Measurements from ENCODE around the gene POMT1. TPM values are rescaled to one million over a fixed set of nuclear protein-coding genes. Genes with fewer than 3 reads are reported as not detected.

POMT1 gene
- total RNA-seq, 1 experiment from 2014 or later: 34.6 TPM

DNA sequence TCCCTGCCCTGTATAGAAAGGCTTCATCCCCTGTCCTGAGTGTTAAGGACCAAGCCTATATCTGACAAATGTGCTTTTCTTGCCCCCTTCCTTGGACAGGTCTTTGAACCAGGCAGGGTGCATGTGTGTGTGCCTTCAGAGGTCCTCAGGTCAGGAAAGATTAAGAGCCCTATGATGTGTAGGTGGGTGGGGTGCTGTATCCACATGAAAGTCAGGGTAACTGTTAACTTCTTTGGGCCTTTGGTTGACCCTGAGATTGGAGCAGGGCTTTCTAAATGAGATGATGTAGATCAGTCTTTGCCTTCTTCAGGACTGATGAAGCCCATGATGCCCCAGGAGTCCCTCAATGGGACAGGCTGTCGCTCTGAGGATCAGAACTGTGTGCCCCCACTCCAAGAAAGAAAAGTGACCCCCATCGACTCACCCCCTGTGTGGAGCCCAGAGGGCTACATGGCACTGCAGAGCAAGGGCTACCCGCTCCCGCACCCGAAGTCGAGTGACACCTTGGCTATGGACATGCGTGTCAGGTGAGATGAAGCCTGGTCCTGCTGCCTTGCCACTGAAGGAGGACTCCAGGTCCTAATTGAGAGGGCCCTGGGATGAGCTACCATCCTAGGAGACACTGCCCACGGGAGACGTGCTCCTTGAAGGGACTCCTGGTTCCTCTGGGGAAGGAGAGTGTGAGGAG, 29.4 kb upstream of the POMT1 start:
- Histone ChIP-seq H3K4me3 (no peak overlapping the region), H3K27me3 (replicated peaks) (no peaks in the 10 kb centered on the region), H3K4me1 (replicated peaks) (no peaks in the 10 kb centered on the region), H3K36me3 (peaks cover 100% of the 10 kb centered on the region), H3K9me3 (replicated peaks) (no peaks in the 10 kb centered on the region), H3K27ac (no peak overlapping the region)
- no peak for DNase-seq (ENCODE audit: low read depth in 1 of 2, low spot score in 2 of 2)

DNA sequence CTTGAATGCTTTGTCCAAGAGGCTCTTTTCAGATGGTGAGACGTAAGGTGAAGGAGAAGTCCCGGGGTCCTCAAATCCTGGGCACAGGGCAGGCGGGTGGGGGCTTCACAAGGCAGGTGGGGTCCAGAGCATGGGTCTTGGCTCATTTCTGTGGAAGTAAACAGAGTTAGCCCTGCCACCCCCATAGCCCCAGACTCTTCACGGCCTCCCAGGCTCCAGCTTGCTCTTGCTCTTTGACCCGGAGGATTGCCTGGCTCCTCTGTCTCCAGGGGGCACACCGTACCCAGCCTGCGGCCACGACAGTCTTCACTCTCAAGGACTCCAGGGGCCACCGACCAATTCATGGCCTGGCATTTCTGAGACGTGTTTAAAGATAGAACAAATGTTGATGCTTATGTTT, 28.8 kb upstream of the POMT1 start:
- DNase-seq (ENCODE audit: low read depth in 1 of 2, low spot score in 2 of 2): no peak
- Histone ChIP-seq H3K9me3 (replicated peaks) (no peaks in the 10 kb centered on the region), H3K4me1 (replicated peaks) (no peaks in the 10 kb centered on the region), H3K4me3 (no peak overlapping the region), H3K36me3 (peaks cover 99% of the 10 kb centered on the region), H3K27me3 (replicated peaks) (no peaks in the 10 kb centered on the region), H3K27ac (no peak overlapping the region)

DNA sequence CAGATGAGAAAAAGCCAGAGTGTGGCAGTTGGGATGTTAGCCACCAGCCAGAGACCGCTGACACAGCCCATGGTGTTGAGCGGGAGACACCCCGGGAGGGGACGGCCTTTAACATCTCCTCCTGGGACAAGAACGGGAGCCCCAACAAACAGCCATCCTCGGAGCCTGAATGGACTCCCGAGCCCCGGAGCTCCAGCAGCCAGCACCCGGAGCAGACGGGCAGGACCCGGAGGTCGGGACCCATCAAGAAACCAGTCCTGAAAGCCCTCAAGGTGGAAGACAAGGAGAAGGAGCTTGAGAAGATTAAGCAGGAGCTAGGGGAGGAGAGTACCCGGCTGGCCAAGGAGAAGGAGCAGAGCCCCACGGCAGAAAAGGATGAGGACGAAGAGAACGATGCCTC, 28.0 kb upstream of the POMT1 start:
- no peak overlapping the region for H3K4me3 ChIP-seq
- H3K36me3 ChIP-seq: peaks cover 99% of the 10 kb centered on the region
- H3K27me3 ChIP-seq (replicated peaks): no peaks in the 10 kb centered on the region
- no peak overlapping the region for H3K27ac ChIP-seq
- no peak for DNase-seq (ENCODE audit: low read depth in 1 of 2, low spot score in 2 of 2)
- no peaks in the 10 kb centered on the region for H3K9me3 ChIP-seq (replicated peaks)
- no peaks in the 10 kb centered on the region for H3K4me1 ChIP-seq (replicated peaks)

DNA sequence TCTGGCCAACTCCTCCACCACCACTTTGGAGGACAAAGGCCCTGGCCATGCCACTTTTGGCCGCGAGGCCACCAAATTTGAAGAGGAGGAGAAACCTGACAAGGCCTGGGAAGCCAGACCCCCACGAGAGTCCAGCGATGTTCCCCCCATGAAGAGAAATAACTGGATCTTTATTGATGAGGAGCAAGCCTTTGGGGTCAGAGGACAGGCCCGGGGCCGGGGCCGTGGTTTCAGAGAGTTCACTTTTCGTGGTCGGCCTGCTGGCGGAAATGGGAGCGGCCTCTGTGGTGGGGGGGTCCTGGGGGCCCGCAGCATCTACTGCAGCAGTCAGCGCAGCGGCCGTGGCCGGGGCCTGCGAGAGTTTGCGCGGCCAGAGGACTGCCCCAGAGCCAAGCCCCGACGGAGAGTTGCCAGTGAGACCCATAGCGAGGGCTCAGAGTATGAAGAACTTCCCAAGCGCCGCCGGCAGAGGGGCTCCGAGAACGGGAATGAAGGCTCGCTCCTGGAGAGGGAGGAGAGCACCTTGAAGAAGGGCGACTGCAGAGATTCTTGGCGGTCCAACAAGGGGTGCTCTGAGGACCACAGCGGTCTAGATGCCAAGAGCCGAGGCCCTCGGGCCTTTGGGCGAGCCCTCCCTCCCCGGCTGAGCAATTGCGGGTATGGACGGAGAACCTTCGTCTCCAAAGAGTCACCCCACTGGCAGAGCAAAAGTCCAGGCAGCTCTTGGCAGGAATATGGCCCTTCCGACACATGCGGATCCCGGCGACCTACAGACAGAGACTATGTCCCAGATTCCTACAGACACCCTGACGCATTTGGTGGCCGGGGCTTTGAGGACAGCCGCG, 27.4 kb upstream of the POMT1 start:
- Histone ChIP-seq H3K27me3 (replicated peaks) (no peaks in the 10 kb centered on the region), H3K9me3 (replicated peaks) (no peaks in the 10 kb centered on the region), H3K4me1 (replicated peaks) (no peaks in the 10 kb centered on the region), H3K27ac (no peak overlapping the region), H3K36me3 (peaks cover 99% of the 10 kb centered on the region), H3K4me3 (no peak overlapping the region)
- no peak for DNase-seq (ENCODE audit: low read depth in 1 of 2, low spot score in 2 of 2)

DNA sequence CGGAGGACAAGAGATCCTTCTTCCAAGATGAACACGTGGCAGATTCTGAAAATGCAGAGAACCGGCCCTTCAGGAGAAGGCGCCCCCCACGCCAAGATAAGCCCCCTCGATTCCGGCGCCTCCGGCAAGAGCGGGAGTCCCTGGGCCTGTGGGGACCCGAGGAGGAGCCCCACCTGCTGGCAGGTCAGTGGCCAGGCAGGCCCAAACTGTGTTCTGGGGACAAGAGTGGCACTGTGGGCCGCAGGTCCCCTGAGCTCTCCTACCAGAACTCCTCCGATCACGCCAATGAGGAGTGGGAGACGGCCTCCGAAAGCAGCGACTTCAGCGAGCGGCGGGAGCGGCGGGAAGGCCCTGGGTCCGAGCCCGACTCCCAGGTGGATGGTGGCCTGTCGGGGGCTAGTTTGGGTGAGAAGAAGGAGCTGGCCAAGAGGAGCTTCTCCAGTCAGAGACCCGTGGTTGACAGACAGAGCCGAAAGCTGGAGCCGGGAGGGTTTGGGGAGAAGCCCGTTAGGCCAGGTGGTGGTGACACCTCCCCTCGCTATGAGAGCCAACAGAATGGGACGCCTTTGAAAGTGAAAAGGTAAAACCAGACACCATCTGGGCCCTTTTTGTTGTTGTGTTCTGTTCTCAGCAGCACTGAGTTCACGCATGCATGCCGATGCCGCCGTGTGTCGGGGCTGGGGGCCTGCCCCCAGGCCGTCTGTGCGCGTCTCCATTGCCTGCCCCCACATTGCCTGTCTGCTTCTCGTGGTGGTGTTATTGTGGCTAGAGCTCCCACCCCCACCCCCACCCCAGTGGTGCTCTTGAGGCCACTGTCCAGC, 26.6 kb upstream of the POMT1 start:
- Histone ChIP-seq H3K4me1 (replicated peaks) (no peaks in the 10 kb centered on the region), H3K9me3 (replicated peaks) (no peaks in the 10 kb centered on the region), H3K27me3 (replicated peaks) (no peaks in the 10 kb centered on the region), H3K27ac (no peak overlapping the region), H3K4me3 (no peak overlapping the region), H3K36me3 (peaks cover 96% of the 10 kb centered on the region)
- no peak for DNase-seq (ENCODE audit: low read depth in 1 of 2, low spot score in 2 of 2)

DNA sequence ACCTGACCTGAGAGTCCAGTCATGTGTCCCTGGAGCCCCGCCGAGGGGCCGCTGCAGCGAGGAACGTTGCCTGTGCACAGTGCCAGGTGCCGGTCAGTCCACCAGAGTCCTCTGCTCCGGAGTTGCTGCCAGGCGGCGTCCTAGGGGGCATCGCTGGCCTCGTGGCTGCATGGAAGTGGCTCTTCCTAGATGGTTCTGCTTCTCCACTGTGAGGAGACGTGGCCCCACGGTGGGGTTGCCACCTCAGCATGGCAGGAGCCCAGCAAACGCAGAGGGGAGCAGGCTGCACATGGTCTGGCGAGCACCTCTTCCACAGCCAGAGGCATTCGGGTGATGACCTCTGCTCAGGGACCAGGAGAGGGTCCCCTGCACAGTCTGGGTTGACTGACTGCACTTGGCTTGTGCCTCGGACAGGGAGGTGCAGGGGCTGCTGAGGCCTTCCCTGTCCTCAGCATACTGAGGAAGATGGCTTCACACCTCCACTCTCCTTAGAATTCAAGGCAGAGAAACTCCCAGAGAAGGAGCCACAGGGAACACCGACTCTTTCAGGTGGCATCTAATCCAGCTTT, 25.9 kb upstream of the POMT1 start:
- no peaks in the 10 kb centered on the region for H3K27me3 ChIP-seq (replicated peaks)
- no peak overlapping the region for H3K4me3 ChIP-seq
- no peak overlapping the region for H3K27ac ChIP-seq
- DNase-seq (ENCODE audit: low read depth in 1 of 2, low spot score in 2 of 2): no peak
- H3K4me1 ChIP-seq (replicated peaks): no peaks in the 10 kb centered on the region
- H3K36me3 ChIP-seq: peaks cover 95% of the 10 kb centered on the region
- no peaks in the 10 kb centered on the region for H3K9me3 ChIP-seq (replicated peaks)

DNA sequence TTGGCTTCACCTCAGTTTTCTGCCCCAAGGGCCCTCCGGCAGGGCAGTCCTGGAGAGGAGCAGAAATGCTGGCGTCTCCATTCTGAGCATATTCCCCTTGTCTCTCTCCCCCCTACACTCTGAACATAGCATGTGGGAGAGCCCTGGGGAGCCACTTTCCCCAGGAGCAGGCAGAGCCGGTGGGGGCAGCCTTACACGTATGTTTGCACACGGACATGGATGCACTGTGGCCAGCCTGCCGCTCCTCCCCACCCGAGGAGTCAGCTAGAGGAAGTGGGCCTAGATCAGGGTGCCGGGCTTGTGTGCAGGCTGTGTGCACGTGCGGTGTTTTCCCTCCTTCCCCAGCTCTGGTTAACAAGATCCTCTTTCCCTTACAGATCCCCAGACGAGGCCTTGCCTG, 25.4 kb upstream of the POMT1 start:
- DNase-seq (ENCODE audit: low read depth in 1 of 2, low spot score in 2 of 2): no peak
- H3K27me3 ChIP-seq (replicated peaks): no peaks in the 10 kb centered on the region
- H3K9me3 ChIP-seq (replicated peaks): no peaks in the 10 kb centered on the region
- no peak overlapping the region for H3K4me3 ChIP-seq
- peaks cover 95% of the 10 kb centered on the region for H3K36me3 ChIP-seq
- no peak overlapping the region for H3K27ac ChIP-seq
- no peaks in the 10 kb centered on the region for H3K4me1 ChIP-seq (replicated peaks)

DNA sequence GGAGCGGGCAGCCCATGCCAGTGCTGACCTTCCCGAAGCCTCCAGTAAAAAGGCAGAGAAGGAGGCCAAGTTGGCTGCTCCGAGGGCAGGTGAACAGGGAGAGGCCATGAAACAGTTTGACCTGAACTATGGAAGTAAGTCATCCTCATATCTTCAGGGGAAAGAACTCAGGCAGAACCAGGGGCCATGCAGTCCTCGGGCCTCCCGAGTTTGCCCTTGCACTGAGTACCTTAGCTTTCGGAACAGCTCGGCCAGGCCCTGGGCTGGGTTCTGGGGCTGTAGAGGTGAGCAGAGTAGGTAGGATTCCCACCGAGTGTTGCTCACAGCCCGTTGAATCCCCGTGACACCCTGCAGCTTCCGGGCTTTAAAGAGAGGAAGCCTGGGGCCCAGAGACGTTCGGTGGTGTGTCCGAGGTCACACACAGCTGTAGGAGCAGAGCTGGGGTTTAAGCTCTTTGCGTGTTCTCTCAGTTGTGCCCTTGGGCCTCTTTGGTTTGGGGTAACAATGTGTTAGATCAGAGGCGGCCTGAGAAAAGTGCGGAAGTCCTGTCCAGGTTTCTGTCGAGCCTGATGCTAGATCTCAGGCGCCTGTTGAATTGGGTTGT, 24.8 kb upstream of the POMT1 start:
- Histone ChIP-seq H3K27me3 (replicated peaks) (no peaks in the 10 kb centered on the region), H3K9me3 (replicated peaks) (no peaks in the 10 kb centered on the region), H3K27ac (no peak overlapping the region), H3K4me1 (replicated peaks) (no peaks in the 10 kb centered on the region), H3K4me3 (no peak overlapping the region), H3K36me3 (peaks cover 95% of the 10 kb centered on the region)
- no peak for DNase-seq (ENCODE audit: low read depth in 1 of 2, low spot score in 2 of 2)

DNA sequence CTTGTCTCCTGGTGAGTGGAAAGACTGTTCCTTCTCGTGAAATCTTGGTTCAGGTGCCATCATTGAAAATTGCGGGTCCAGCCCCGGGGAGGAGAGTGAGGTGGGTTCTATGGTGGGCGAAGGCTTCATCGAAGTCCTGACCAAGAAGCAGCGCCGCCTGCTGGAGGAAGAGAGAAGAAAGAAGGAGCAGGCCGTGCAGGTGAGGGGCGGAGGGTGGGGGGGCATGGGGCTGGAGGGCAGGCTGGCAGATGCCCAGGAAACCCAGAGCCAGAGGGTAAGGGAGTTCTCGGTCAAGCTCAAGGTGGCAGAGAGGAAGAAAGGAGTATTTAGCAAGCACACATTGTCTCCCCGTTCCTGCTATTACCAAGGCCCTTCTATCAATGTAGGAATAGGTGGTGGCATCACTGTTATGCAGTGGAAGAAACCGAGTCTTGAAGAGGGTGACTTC, 24.3 kb upstream of the POMT1 start:
- Histone ChIP-seq H3K27ac (no peak overlapping the region), H3K9me3 (replicated peaks) (no peaks in the 10 kb centered on the region), H3K4me1 (replicated peaks) (no peaks in the 10 kb centered on the region), H3K4me3 (no peak overlapping the region), H3K27me3 (replicated peaks) (no peaks in the 10 kb centered on the region), H3K36me3 (peaks cover 95% of the 10 kb centered on the region)
- DNase-seq (ENCODE audit: low read depth in 1 of 2, low spot score in 2 of 2): no peak

DNA sequence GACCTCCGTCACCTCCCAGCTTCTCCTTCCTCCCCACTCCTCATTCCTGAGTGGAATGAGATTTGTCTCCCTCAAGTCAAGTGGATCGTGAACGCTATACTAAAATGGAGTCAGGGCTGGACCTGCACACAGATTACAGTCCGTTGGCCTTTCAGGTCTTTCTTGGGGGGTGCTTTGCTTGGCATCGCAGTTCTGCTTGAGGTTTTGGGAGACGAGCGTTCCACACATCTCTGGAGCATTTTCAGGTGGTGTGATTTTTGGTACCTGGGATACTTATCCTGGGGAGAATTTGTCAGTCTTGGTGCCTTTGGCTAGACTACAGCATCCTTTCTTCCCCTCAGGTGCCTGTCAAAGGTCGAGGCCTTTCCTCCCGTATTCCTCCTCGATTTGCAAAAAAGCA, 23.8 kb upstream of the POMT1 start:
- Histone ChIP-seq H3K4me1 (replicated peaks) (no peaks in the 10 kb centered on the region), H3K9me3 (replicated peaks) (no peaks in the 10 kb centered on the region), H3K36me3 (peaks cover 95% of the 10 kb centered on the region), H3K27me3 (replicated peaks) (no peaks in the 10 kb centered on the region), H3K27ac (no peak overlapping the region), H3K4me3 (no peak overlapping the region)
- DNase-seq (ENCODE audit: low read depth in 1 of 2, low spot score in 2 of 2): no peak

DNA sequence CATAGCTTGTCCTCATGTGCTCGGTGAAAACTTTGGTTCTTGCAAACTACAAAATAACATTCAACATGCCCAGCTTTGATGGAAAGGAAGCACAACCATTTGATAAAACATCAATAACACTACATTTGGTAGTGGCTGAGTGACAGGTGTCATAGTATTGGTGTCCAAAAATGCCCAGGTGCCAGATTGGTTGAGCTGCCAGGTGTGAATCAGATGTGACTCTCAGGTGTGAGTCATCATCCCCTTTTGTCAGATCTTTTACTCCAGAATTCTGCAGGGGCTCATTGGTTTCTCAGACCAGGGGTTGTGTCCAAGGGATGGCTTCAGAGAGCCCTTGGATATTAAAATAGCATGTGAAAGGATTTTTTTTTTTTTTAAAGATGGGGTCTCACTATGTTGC, 22.5 kb upstream of the POMT1 start:
- no peak overlapping the region for H3K4me3 ChIP-seq
- no peak for DNase-seq (ENCODE audit: low read depth in 1 of 2, low spot score in 2 of 2)
- no peaks in the 10 kb centered on the region for H3K4me1 ChIP-seq (replicated peaks)
- no peaks in the 10 kb centered on the region for H3K27me3 ChIP-seq (replicated peaks)
- peaks cover 95% of the 10 kb centered on the region for H3K36me3 ChIP-seq
- H3K9me3 ChIP-seq (replicated peaks): no peaks in the 10 kb centered on the region
- H3K27ac ChIP-seq: no peak overlapping the region

DNA sequence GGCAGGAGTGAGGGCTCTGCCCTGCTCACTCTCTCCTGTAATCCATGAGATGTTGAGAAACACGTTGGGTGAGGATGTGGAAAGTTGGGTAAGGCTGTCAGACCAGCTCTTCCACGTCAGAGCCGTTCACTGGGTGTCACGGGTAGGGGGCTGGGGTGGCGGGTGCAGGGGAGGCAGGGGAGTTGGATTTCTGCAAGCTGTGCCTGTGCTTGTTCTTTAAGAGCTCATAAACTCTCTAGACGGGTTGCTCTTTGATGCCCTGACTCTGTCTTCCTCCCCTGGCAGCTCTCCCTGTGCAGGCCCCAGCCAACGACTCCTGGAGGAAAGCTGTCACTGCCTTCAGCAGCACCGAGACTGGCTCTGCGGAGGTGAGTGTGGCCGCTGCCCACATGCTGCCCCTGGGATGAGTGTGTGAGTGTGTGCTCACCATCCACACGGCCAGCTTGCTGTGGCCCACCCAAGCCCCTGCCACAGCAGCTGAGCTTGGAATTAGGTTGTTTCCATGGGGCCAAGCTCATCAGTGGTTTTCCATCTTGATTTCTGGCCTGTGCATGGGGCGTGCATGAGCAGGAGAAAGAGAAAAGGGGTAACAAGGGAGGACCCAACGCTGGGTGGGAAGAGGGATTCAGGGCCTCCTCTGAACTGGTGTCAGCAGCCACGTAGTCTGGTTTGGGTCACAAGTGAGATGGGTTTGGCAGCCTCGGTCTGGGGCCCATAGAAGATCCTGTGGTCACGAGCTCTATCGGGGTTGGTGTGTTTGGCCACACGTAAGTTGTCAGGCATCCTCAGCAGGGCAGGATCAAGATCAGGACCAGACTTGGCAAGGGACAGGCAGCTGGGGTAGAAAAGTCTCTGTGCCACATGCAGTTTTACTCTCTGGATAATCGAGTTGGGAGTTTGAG, 21.0 kb upstream of the POMT1 start:
- no peaks in the 10 kb centered on the region for H3K9me3 ChIP-seq (replicated peaks)
- H3K27me3 ChIP-seq (replicated peaks): no peaks in the 10 kb centered on the region
- H3K27ac ChIP-seq: no peak overlapping the region
- H3K4me1 ChIP-seq (replicated peaks): no peaks in the 10 kb centered on the region
- DNase-seq (ENCODE audit: low read depth in 1 of 2, low spot score in 2 of 2): no peak
- H3K36me3 ChIP-seq: peaks cover 95% of the 10 kb centered on the region
- H3K4me3 ChIP-seq: no peak overlapping the region

Data from SJSA1 (cell line).